GM12878 (cell line): ENCODE results near the gene CLEC2A.

Experiments used
- CBFB ChIP-seq: IDR thresholded peaks from 2 replicates; pipeline ENCODE4 v1.6.1; 2016; ENCODE audit warnings: antibody characterized with exemption, low read depth
- CREB1 ChIP-seq: IDR thresholded peaks from 2 replicates; pipeline ENCODE4 v1.6.1; 2012; ENCODE audit warnings: low read depth, mild to moderate bottlenecking, inconsistent platforms
- CREM ChIP-seq: IDR thresholded peaks from 2 replicates; pipeline ENCODE4 v1.6.1; 2014; ENCODE audit warnings: antibody characterized with exemption, low read depth
- CTCF ChIP-seq, 3 experiments: IDR thresholded peaks in 2 of 3; conservative IDR thresholded peaks in 1 of 3; 2 replicates each; pipeline ENCODE4 v1.5.1; 2011; ENCODE audit warnings: low read depth in 3 of 3, low read length in 3 of 3, mild to moderate bottlenecking in 3 of 3, control low read depth in 2 of 3, moderate library complexity in 2 of 3, inconsistent platforms in 1 of 3, mixed read lengths in 1 of 3; ENCODE audit not compliant: control insufficient read depth in 2 of 3, insufficient read depth in 1 of 3; ENCODE audit errors: extremely low read depth in 1 of 3
- EZH2 ChIP-seq: IDR thresholded peaks from 2 replicates; pipeline ENCODE4 v1.6.1; 2012; ENCODE audit warnings: low read depth, mild to moderate bottlenecking, control low read depth, inconsistent platforms, low read length, borderline replicate concordance; ENCODE audit not compliant: control insufficient read depth
- HCFC1 ChIP-seq: fragments of 150-350 bp; IDR thresholded peaks from 2 replicates; pipeline ENCODE4 v1.6.1; 2014; ENCODE audit warnings: low read length
- MTA2 ChIP-seq: fragments of 450-650 bp; IDR thresholded peaks from 2 replicates; pipeline ENCODE4 v1.6.1; 2016; ENCODE audit warnings: low read depth, mild to moderate bottlenecking, moderate library complexity
- POLR2A ChIP-seq: IDR thresholded peaks from 2 replicates; pipeline ENCODE4 v1.6.1; 2011; ENCODE audit warnings: low read depth, mild to moderate bottlenecking, low read length
- RAD21 ChIP-seq: IDR thresholded peaks from 2 replicates; pipeline ENCODE4 v1.6.1; 2011; ENCODE audit warnings: mild to moderate bottlenecking, low read depth, low read length, moderate library complexity; ENCODE audit not compliant: insufficient read depth
- RELA ChIP-seq: fragments of 450-650 bp; IDR thresholded peaks from 2 replicates; pipeline ENCODE4 v1.8.0; 2014; ENCODE audit warnings: borderline replicate concordance; ENCODE audit not compliant: partially characterized antibody
- SIN3A ChIP-seq: IDR thresholded peaks from 2 replicates; pipeline ENCODE4 v1.6.1; 2012; ENCODE audit warnings: low read depth, low read length, improper control_type of control experiment
- SIX5 ChIP-seq: IDR thresholded peaks from 2 replicates; pipeline ENCODE4 v1.6.1; 2011; ENCODE audit warnings: mild to moderate bottlenecking, low read depth, low read length, moderate library complexity; ENCODE audit not compliant: severe bottlenecking
- USF1 ChIP-seq: IDR thresholded peaks from 2 replicates; pipeline ENCODE4 v1.6.1; 2011; ENCODE audit warnings: borderline replicate concordance, low read depth, mild to moderate bottlenecking, moderate library complexity, mixed read lengths, low read length; ENCODE audit not compliant: insufficient read depth; ENCODE audit errors: extremely low read length
- ZNF274 ChIP-seq: IDR thresholded peaks from one replicate; pipeline ENCODE4 v1.8.0; 2011; ENCODE audit not compliant: insufficient read length, insufficient read depth

- TF ChIP-seq CREM (no peak), CTCF (IDR thresholded peaks at IDR 0.05 in 2 of 3, conservative IDR thresholded peaks at IDR 0.05 in 1 of 3; ENCODE audit: control insufficient read depth in 2 of 3, extremely low read depth in 1 of 3, insufficient read depth in 1 of 3, low read depth in 3 of 3, low read length in 3 of 3) (no peak), RELA (no peak), HCFC1 (no peak), MTA2 (no peak), EZH2 (no peak), ZNF274 (no peak), POLR2A (no peak), CREB1 (no peak), SIX5 (no peak), CBFB (no peak), USF1 (no peak), RAD21 (no peak), SIN3A (no peak)
These were observed 3.6 kb downstream of the CLEC2A start for GRCh38 chr12:9928607-9929006.
